H1 (cell line): Measurements from ENCODE around the gene CFL2. TPM values are rescaled to one million over a fixed set of nuclear protein-coding genes. Genes with fewer than 3 reads are reported as not detected.

Source experiments
- ASH2L ChIP-seq: fragments of 200-600, 300-600 bp; sonication (generic); IDR thresholded peaks from one replicate; pipeline ENCODE4 v1.7.1; 2017; ENCODE audit warnings: low read length
- GABPA ChIP-seq: IDR thresholded peaks from 2 replicates; pipeline ENCODE4 v1.6.1; 2011; ENCODE audit warnings: mild to moderate bottlenecking, low read length, moderate library complexity, borderline replicate concordance; ENCODE audit not compliant: insufficient read depth
- GTF2F1 ChIP-seq: IDR thresholded peaks from 2 replicates; pipeline ENCODE4 v1.6.1; 2012; ENCODE audit warnings: low read depth, low read length, improper control_type of control experiment, borderline replicate concordance
- POLR2A ChIP-seq, 2 experiments: IDR thresholded peaks; 1 replicate in 1 of 2; 2 replicates in 1 of 2; pipeline ENCODE4 v1.6.1; 2011; ENCODE audit warnings: low read depth in 2 of 2, low read length in 2 of 2, mild to moderate bottlenecking in 2 of 2; ENCODE audit errors: control extremely low read depth in 1 of 2
- SIRT6 ChIP-seq: IDR thresholded peaks from one replicate; pipeline ENCODE4 v1.7.1; 2012; ENCODE audit warnings: low read length, inconsistent platforms
- TAF1 ChIP-seq: IDR thresholded peaks from 2 replicates; pipeline ENCODE4 v1.6.1; 2011; ENCODE audit warnings: mild to moderate bottlenecking, low read depth, low read length
- ZNF274 ChIP-seq: IDR thresholded peaks from 2 replicates; pipeline ENCODE4 v1.7.0; 2012; ENCODE audit warnings: low read length, borderline replicate concordance; ENCODE audit errors: extremely low read depth
- polyA plus RNA-seq, 7 experiments: library from polyadenylated mRNA; depleted of rRNA in 3 of 7; stranded (reverse) in 5 of 7; unstranded in 2 of 7; fragments of >200 nt in 5 of 7; fragments of 200-250 nt in 2 of 7; gene quantifications; 1 replicate in 5 of 7; 2 replicates in 1 of 7; 4 replicates in 1 of 7; pipeline versions ENCODE4 v1.2.1 to v1.2.3, GENCODE V29; 2011 to 2013; ENCODE audit warnings: missing spikeins in 2 of 7, mixed read lengths in 2 of 7
- total RNA-seq: library from RNA; stranded (reverse); fragmentation: NEBNext Ultra II Directional; extraction: Animal tissue kit (Norgen Biotek cat#: 25700); gene quantifications from 2 replicates; pipeline ENCODE4 v1.2.1, GENCODE V29; 2021

CFL2 gene
- total and polyA plus RNA-seq, 2 of the 8 experiments (the other 6 are each of a cell fraction or from before 2014, with no cell fraction given), result 9.7 to 20.5 TPM

DNA sequence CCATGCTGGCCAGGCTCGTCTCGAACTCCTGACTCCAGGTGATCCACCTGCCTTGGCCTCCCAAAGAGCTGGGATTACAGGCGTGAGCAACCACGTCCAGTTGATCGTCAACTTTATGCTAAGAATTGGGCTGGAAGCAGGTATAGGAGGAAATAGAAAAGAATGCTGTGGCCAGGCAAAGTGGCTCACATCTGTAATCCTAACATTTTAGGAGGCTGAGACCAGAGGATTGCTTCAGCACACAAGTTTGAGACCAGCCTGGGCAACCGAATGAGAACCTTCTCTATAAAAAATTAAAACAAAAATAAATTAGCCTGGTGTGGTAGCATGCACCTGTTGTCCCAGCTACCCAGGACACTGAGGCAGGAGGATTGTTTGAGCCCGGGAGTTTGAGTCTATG is 47.4 kb downstream of the CFL2 start (continued):
- TF ChIP-seq SIRT6 (no peak), GABPA (no peak), ASH2L (no peak), TAF1 (no peak), ZNF274 (no peak), GTF2F1 (no peak), POLR2A (IDR thresholded peaks at IDR 0.05; ENCODE audit: control extremely low read depth in 1 of 2, low read depth in 2 of 2, low read length in 2 of 2) (no peak)
